SU-DHL-6 (cell line): ENCODE data around the gene CEP78.

Experiments
- CTCF ChIP-seq: fragments of 200-600 bp; sonication (generic); IDR thresholded peaks from one replicate; pipeline ENCODE4 v1.5.1; 2017; ENCODE audit warnings: antibody characterized with exemption, mild to moderate bottlenecking, low read length, moderate library complexity; ENCODE audit not compliant: insufficient read depth, poor library complexity, severe bottlenecking
- EZH2phosphoT487 ChIP-seq: fragments of 200-600 bp; sonication (generic), shearing (Covaris generic); conservative IDR thresholded peaks from 2 replicates; pipeline ENCODE4 v1.6.1; 2018; ENCODE audit warnings: mild to moderate bottlenecking, antibody characterized with exemption, low read length, moderate library complexity, mixed read lengths

- TF ChIP-seq CTCF (no peak), EZH2phosphoT487 (no peak)
Measured at GRCh38 chr9:78196258-78196657, 39.6 kb upstream of the CEP78 start.
